ENCODE measurements around the gene UGT1A6.

Gene UGT1A6

GRCh38 chr2:233673896-233674295 lies 18.8 kb upstream of the UGT1A6 start:
- H3K4me3 ChIP-seq (replicated peaks; ENCODE audit: insufficient read depth, low read length), result no peak overlapping the region
- no peak overlapping the region for H3K27ac ChIP-seq (replicated peaks)
- no peaks in the 10 kb centered on the region for H3K27me3 ChIP-seq (ENCODE audit: insufficient read depth, poor library complexity, severe bottlenecking)
- DNase-seq (ENCODE audit: low read depth in 1 of 2, low spot score in 1 of 2), result no peak
- TF ChIP-seq GABPA (IDR thresholded peaks at IDR 0.05; ENCODE audit: low read depth), result no peak
- TF ChIP-seq REST (IDR thresholded peaks at IDR 0.05; ENCODE audit: insufficient replicate concordance, low read depth), result no peak
- TF ChIP-seq SPI1 (IDR thresholded peaks at IDR 0.05; ENCODE audit: borderline replicate concordance, low read depth), result no peak
- no peak for TF ChIP-seq CTCF (IDR thresholded peaks at IDR 0.05; ENCODE audit: insufficient read depth, low read length)
- no peak for TF ChIP-seq POLR2AphosphoS5 (IDR thresholded peaks at IDR 0.05; ENCODE audit: low read depth)

GRCh38 chr2:233674314-233674713 lies 18.4 kb upstream of the UGT1A6 start:
- no peaks in the 10 kb centered on the region for H3K27me3 ChIP-seq (ENCODE audit: insufficient read depth, poor library complexity, severe bottlenecking)
- TF ChIP-seq POLR2AphosphoS5 (IDR thresholded peaks at IDR 0.05; ENCODE audit: low read depth), result no peak
- no peak for TF ChIP-seq CTCF (IDR thresholded peaks at IDR 0.05; ENCODE audit: insufficient read depth, low read length)
- no peak for TF ChIP-seq REST (IDR thresholded peaks at IDR 0.05; ENCODE audit: insufficient replicate concordance, low read depth)
- no peak for TF ChIP-seq GABPA (IDR thresholded peaks at IDR 0.05; ENCODE audit: low read depth)
- no peak for TF ChIP-seq SPI1 (IDR thresholded peaks at IDR 0.05; ENCODE audit: borderline replicate concordance, low read depth)
- no peak overlapping the region for H3K27ac ChIP-seq (replicated peaks)
- H3K4me3 ChIP-seq (replicated peaks; ENCODE audit: insufficient read depth, low read length), result no peak overlapping the region
- no peak for DNase-seq (ENCODE audit: low read depth in 1 of 2, low spot score in 1 of 2)

GRCh38 chr2:233674995-233675394 lies 17.7 kb upstream of the UGT1A6 start:
- no peak for DNase-seq (ENCODE audit: low read depth in 1 of 2, low spot score in 1 of 2)
- Histone ChIP-seq H3K4me3 (replicated peaks; ENCODE audit: insufficient read depth, low read length) (no peak overlapping the region), H3K27me3 (ENCODE audit: insufficient read depth, poor library complexity, severe bottlenecking) (no peaks in the 10 kb centered on the region), H3K27ac (replicated peaks) (no peak overlapping the region)
- TF ChIP-seq POLR2AphosphoS5 (IDR thresholded peaks at IDR 0.05; ENCODE audit: low read depth) (no peak), SPI1 (IDR thresholded peaks at IDR 0.05; ENCODE audit: borderline replicate concordance, low read depth) (no peak), REST (IDR thresholded peaks at IDR 0.05; ENCODE audit: insufficient replicate concordance, low read depth) (no peak), CTCF (IDR thresholded peaks at IDR 0.05; ENCODE audit: insufficient read depth, low read length) (no peak), GABPA (IDR thresholded peaks at IDR 0.05; ENCODE audit: low read depth) (no peak)
